GM21515 (cell line): ENCODE measurements around the gene MYBL2.

ENCODE experiments used
- ATAC-seq: cut with Tn5 transposase; IDR thresholded peaks from one replicate; pipeline ENCODE4 v1.9.1; 2021; ENCODE audit not compliant: unreplicated experiment

Gene MYBL2

DNA sequence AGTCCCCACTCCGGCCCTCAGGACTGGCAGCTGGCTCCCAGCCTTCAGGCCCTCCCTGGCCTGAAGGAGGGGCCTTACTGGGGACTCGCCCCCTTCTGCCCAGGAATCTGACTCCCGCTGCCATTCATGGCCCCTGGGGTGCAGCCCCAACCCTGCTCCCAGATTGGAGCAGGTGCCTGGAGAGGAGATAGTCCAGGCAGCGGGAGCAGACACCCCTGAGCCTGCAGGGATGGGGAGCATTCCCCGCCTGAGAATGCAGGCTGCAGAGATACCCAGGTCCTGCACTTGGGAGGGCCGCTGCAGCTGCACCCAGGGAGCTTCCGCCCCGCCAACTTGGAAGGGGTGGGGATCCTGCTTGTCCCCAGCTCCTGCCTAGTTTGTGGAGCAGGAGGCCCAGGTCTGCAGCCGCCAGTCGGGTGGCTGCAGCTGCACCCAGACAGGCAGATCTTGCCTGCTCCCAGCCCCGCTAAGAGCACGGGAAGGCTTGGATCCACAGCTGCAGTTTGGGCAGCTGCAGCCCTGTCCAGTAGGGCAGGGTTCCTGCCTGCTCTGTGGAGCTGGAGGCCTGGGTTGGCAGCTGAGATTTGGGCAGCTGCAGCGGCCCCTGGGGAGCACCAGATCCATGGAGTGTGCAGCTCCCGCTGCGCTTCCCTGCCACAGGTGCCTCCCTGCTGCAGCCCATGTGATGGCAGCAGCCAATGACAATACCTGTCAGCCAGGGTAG is 54.7 kb downstream of the MYBL2 start:
- ATAC-seq: no peak

DNA sequence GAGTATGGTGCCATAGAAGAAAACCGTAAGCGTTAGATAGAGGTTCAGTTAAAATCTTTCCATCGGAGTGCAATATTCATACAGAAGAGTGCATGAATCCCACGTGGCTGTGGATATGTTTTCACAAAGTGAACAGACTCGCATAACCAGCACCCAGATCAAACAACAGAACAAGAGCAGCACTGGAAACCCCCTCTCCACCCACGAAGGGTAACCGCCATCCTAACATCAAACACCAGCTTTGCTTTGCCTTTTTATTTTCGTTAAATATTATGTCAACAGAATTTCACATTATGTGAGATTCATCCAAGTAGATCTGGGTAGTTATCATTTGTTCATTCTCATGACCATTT is 55.2 kb downstream of the MYBL2 start:
- no peak for ATAC-seq

DNA sequence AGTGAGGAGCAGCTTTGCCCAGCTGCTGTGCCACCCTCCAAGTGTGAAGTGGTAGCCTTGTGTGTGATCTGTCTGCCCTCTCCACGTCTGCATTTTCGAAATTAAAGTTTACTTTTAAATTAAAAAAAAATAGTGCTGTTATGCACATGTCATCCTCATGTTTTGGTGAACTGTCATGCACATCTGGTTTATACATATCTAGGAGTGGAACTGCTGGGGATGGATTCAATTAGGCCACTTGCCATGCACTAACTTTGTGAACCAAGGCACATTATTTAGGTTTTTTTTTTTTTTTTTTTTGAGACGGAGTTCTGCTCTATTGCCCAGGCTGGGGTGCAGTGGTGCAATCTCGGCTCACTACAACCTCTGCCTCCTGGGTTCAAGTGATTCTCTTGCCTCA is 56.3 kb downstream of the MYBL2 start:
- no peak for ATAC-seq

GRCh38 chr20:43723735-43724134 is 56.8 kb downstream of the MYBL2 start:
- no peak for ATAC-seq

GRCh38 chr20:43724383-43724782 is 57.5 kb downstream of the MYBL2 start:
- no peak for ATAC-seq

- no peak for ATAC-seq
Measured at GRCh38 chr20:43725666-43726065, 58.8 kb downstream of the MYBL2 start.

GRCh38 chr20:43726333-43726732 is 59.4 kb downstream of the MYBL2 start:
- ATAC-seq: no peak

DNA sequence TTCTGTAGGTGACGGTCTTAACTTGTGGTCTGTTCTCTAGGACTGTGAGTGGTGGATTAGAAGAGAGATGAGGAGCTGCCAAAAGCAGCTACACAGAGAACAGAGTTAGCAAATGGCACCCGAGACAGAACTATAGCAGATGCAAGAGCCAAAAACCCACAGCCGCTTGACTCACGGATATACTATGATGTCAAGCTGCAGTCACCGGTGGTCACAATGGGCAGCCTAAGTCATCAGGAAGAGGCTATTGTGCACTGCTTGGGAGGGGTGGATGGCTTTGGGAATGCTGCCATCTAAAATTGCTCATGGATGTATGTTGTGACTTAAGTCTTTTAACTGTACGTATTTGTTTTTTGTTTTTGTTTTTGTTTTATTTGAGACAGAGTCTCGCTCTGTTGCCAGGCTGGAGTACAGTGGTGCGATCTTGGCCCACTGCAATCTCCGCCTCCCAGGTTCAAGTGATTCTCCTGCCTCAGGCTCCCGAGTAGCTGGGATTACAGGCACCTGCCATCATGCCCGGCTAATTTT is 60.0 kb downstream of the MYBL2 start, which contains the start of gene GTSF1L:
Gene GTSF1L, minus strand, starts transcription at position 192 of the 528 bp plus-strand sequence. CDS start 308 bp downstream, outside the sequence.
- no peak for ATAC-seq

GRCh38 chr20:43727980-43728590 is 61.2 kb downstream of the MYBL2 start:
- ATAC-seq: no peak

GRCh38 chr20:43728686-43729255 is 61.9 kb downstream of the MYBL2 start:
- ATAC-seq: no peak

DNA sequence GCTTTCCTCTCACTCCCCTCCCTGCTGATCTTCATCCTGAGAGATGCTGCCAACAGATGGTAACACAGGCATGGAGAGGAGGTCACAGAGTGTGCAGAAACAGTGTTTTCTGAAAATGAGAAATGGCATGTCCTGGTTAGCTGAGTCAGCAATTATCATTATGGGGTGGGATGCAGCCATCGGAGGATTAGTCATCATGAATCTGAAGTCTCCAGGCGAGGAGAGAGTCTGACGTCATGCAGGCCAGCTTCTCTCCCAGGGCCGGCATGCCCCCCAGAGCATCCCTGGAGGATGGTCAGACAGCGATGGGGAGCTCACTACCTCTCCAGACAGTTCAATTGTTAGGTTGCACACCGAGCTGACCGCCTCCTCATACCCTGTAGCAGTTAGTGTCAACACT is 64.6 kb downstream of the MYBL2 start:
- no peak for ATAC-seq

- no peak for ATAC-seq
Measured at GRCh38 chr20:43731927-43732326, 65.0 kb downstream of the MYBL2 start.

GRCh38 chr20:43736588-43737158 is 69.8 kb downstream of the MYBL2 start:
- ATAC-seq: no peak

- no peak for ATAC-seq
Measured at GRCh38 chr20:43737925-43738324, 71.0 kb downstream of the MYBL2 start.

DNA sequence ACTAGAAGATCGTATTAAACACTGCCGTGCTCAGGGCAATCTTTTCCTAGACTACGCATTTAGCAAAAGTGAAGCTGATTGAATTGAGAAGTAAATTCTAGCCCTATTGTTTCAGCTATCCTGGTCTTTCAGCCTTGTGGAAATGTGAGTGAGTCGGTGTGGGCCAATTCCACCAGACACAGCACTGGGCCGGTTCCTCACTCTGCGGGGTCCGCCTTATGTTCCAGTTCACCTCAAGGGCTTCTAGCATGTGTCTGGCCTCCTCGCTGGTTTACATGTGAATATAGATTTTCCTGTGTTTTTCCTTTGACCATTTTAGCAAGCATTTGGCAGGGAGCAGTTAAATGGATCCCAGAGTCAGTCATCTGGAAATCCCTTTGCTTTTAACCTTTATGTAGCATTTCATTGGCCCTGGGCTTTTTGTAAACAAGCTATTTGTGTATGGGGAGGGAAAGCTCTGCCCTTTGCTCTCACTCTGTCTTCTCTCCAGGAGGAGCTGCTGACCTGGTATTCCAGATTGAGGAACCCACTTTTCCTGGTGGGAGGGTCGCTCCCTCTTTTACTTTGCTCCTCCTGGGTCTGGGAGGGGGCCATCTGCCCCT is 72.3 kb downstream of the MYBL2 start:
- ATAC-seq: no peak

GRCh38 chr20:43740642-43741041 is 73.7 kb downstream of the MYBL2 start:
- no peak for ATAC-seq

DNA sequence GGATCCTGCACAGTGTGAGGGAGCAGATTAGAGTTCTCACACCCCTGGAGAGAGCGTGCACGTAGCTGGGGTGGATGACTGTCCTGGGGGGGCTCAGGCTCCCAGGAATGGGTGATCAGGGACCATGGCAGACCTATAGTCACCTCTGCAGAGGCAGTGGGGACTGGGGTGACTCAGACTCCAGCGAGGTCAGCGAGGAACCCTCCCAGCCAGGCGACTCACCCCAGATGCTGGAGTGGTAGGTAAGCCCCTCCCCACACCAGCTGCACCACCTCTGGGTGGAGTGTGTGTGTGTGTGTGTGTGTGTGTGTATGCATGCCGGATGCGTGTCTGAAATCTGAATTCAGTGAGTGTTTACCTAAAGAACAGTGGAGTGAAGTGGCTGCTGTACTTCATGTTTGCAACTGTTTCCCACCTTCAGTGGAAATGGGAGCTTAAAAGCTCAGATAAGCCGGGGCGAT is 77.3 kb downstream of the MYBL2 start:
- ATAC-seq: no peak

- no peak for ATAC-seq
Measured at GRCh38 chr20:43744966-43745730, 78.2 kb downstream of the MYBL2 start.

DNA sequence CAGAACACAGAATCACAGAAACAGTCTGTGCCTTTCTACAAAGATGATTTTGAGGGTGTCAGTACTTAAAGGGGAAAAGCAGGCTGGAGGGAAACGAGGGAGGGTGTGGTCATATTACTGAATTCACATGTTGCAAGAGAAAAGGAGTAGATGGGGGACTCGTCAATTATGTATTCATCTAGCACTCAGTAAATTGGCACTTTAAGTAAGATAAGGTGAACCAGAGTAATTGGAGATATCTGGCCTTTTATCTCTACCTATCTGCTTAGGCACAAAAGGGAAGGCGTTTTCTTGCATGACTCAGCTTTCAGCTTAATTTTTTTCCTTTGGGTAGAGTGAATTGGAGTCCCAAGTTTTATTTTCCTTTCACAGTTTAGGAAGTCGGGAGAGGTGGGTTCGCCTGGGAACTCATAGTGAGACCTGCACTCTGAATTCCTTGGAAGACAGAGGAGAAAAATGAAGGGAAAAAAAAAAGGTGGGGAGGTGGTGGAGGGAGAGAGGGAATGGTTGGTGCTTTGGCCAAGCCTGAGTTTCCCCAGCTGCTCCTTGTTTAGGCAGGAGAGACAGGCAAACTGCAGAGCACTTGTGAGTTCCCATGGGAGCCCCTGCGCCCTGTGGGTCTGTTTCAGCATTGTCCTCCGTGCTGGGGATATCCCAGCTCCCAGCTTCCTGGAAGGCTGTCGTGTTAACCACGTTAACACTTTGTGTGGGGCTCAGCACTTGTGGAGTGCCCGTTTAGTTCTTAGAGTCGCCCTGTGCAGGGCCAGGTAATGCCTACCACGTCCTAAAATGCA is 79.6 kb downstream of the MYBL2 start:
- ATAC-seq: no peak

GRCh38 chr20:43748274-43748673 is 81.4 kb downstream of the MYBL2 start:
- ATAC-seq: no peak
